HepG2 (cell line): ENCODE measurements around the gene HAUS2. TPM values are rescaled to one million over a fixed set of nuclear protein-coding genes. Genes with fewer than 3 reads are reported as not detected.
A peak's percentile ranks its signal among the peaks of the same experiment; 100 is the strongest.

Source experiments
- CHD4 ChIP-seq: fragments of 200-600 bp; sonication (generic); IDR thresholded peaks from 2 replicates; pipeline ENCODE4 v1.7.0; 2017; ENCODE audit warnings: mild to moderate bottlenecking, low read length, borderline replicate concordance
- FOXK1 ChIP-seq: sonication (generic); formaldehyde crosslinking; IDR thresholded peaks from 2 replicates; pipeline ENCODE4 v1.4.0; 2020; ENCODE audit warnings: low read depth, missing genetic modification reagents, borderline replicate concordance
- HOXA9 ChIP-seq: sonication (generic); formaldehyde crosslinking; IDR thresholded peaks from 2 replicates; pipeline ENCODE4 v1.8.1; 2022; ENCODE audit warnings: missing genetic modification reagents, mild to moderate bottlenecking, moderate library complexity, borderline replicate concordance
- KDM4B ChIP-seq: sonication (generic); formaldehyde crosslinking; IDR thresholded peaks from 2 replicates; pipeline ENCODE4 v1.4.0; 2020; ENCODE audit warnings: missing genetic modification reagents
- KLF15 ChIP-seq: sonication (generic); formaldehyde crosslinking; IDR thresholded peaks from 2 replicates; pipeline ENCODE4 v1.8.1; 2023; ENCODE audit warnings: borderline replicate concordance, mild to moderate bottlenecking, inconsistent platforms, missing genetic modification reagents, mixed read lengths
- MAF1 ChIP-seq: sonication (generic); formaldehyde crosslinking; IDR thresholded peaks from 2 replicates; pipeline ENCODE4 v1.5.0; 2020; ENCODE audit warnings: missing genetic modification reagents, borderline replicate concordance
- MAZ ChIP-seq, 2 experiments: sonication (generic) in 1 of 2; formaldehyde crosslinking in 1 of 2; IDR thresholded peaks; 2 replicates each; pipeline versions ENCODE4 v1.5.0 to v1.6.1; 2012 to 2020; ENCODE audit warnings: low read depth in 2 of 2, mild to moderate bottlenecking in 2 of 2, borderline replicate concordance in 1 of 2, improper control_type of control experiment in 1 of 2, low read length in 1 of 2, missing genetic modification reagents in 1 of 2, moderate library complexity in 1 of 2
- MTF2 ChIP-seq: sonication (generic); formaldehyde crosslinking; IDR thresholded peaks from 2 replicates; pipeline ENCODE4 v1.5.0; 2020; ENCODE audit warnings: missing genetic modification reagents, borderline replicate concordance
- NONO ChIP-seq, 2 experiments: fragments of 450-650 bp in 1 of 2; sonication (generic) in 1 of 2; formaldehyde crosslinking in 1 of 2; IDR thresholded peaks in 1 of 2; conservative IDR thresholded peaks in 1 of 2; 2 replicates each; pipeline versions ENCODE4 v1.6.1 to v1.8.0; 2017 to 2022; ENCODE audit warnings: mild to moderate bottlenecking in 1 of 2, missing genetic modification reagents in 1 of 2, moderate library complexity in 1 of 2
- SAP130 ChIP-seq: IDR thresholded peaks from 2 replicates; pipeline ENCODE4 v1.6.1; 2016; ENCODE audit warnings: low read depth
- SKI ChIP-seq: fragments of 450-650 bp; IDR thresholded peaks from one replicate; pipeline ENCODE4 v1.6.1; 2018; ENCODE audit warnings: mild to moderate bottlenecking; ENCODE audit not compliant: partially characterized antibody
- TCF7 ChIP-seq: sonication (generic); IDR thresholded peaks from 2 replicates; pipeline ENCODE4 v1.6.1; 2016; ENCODE audit warnings: antibody characterized with exemption, low read depth
- TERF1 ChIP-seq: sonication (generic); formaldehyde crosslinking; IDR thresholded peaks from 2 replicates; pipeline ENCODE4 v1.8.0; 2022; ENCODE audit warnings: mild to moderate bottlenecking, missing genetic modification reagents, moderate library complexity
- ZBTB14 ChIP-seq: sonication (generic); formaldehyde crosslinking; IDR thresholded peaks from 2 replicates; pipeline ENCODE4 v1.4.0; 2020; ENCODE audit warnings: missing genetic modification reagents
- ZBTB8A ChIP-seq: sonication (generic); formaldehyde crosslinking; IDR thresholded peaks from 2 replicates; pipeline ENCODE4 v1.4.0; 2020; ENCODE audit warnings: mild to moderate bottlenecking, low read depth, missing genetic modification reagents, borderline replicate concordance
- ZFP1 ChIP-seq: IDR thresholded peaks from 2 replicates; pipeline ENCODE4 v1.6.1; 2016
- ZNF33A ChIP-seq: sonication (generic); formaldehyde crosslinking; IDR thresholded peaks from 2 replicates; pipeline ENCODE4 v1.5.1; 2020; ENCODE audit warnings: missing genetic modification reagents, mild to moderate bottlenecking, moderate library complexity, borderline replicate concordance
- ZNF609 ChIP-seq: sonication (generic); formaldehyde crosslinking; IDR thresholded peaks from 2 replicates; pipeline ENCODE4 v1.4.0; 2020; ENCODE audit warnings: mild to moderate bottlenecking, missing genetic modification reagents, borderline replicate concordance
- ZSCAN31 ChIP-seq: sonication (generic); formaldehyde crosslinking; IDR thresholded peaks from 2 replicates; pipeline ENCODE4 v1.5.0; 2020; ENCODE audit warnings: low read depth, mild to moderate bottlenecking, missing genetic modification reagents
- polyA plus RNA-seq, 8 experiments: library from polyadenylated mRNA; depleted of rRNA in 3 of 8; stranded (reverse) in 7 of 8; unstranded in 1 of 8; fragments of >200 nt; fragmentation: Illumina TruSeq in 4 of 8; extraction: Trizol in 4 of 8; gene quantifications; 2 replicates each; pipeline versions ENCODE4 v1.2.1 to v1.2.3, GENCODE V29; 2011 to 2016; ENCODE audit warnings: low read depth in 4 of 8, missing spikeins in 1 of 8, mixed read lengths in 1 of 8; ENCODE audit not compliant: insufficient read depth in 1 of 8
- total RNA-seq, 5 experiments: library from RNA; depleted of rRNA; stranded (reverse); fragments of >200 nt; fragmentation: Illumina TruSeq; extraction: Trizol; gene quantifications; 2 replicates each; pipeline ENCODE4 v1.2.3, GENCODE V29; 2016; ENCODE audit warnings: low read depth in 1 of 5
- TF ChIP-seq, protein P1 (sequence below): sonication (generic); formaldehyde crosslinking; IDR thresholded peaks from 2 replicates; pipeline ENCODE4 v1.8.0; 2022; ENCODE audit warnings: low read depth, missing genetic modification reagents

HAUS2 gene
- total and polyA plus RNA-seq, 2 of the 13 experiments (the other 11 are each of a cell fraction or from before 2014, with no cell fraction given) = 11.6 to 32.9 TPM

DNA sequence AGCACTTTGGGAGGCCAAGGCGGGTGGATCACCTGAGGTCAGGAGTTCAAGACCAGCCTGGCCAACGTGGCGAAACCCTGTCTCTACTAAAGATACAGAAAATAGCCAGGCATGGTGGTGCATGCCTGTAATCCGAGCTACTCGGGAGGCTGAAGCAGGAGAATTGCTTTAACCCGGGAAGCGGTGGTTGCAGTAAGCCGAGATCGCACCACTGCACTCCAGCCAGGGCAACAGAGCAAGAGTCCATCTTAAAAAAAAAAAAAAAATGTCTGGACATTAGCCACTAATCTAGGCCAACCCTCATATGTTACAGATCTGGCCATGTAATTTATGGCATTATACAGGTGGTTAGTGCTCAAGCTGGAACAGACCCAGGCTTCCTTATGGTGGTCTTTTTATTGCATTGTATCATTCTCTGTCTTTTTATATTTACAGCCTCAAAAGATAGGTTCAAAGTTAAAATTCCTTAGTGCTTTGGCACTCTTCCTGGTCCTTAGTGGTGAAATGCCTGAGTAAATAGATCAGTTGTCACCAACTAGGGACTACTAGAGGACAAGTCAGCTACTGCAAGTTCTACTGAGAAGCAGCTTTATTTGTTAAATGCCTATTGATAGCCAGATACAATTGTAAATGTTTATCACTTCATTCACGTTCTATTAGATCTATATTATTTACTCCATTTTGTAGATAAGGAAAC is 42.7 kb downstream of the HAUS2 start (continued):
- no peak for TF ChIP-seq MAZ (IDR thresholded peaks at IDR 0.05; ENCODE audit: borderline replicate concordance, low read depth, low read length)
- TF ChIP-seq MAZ (CRISPR knock-in tag; IDR thresholded peaks at IDR 0.05; ENCODE audit: low read depth) = 0 out of 2 replicates have a peak, but pooled peaks have one; percentile 18
- TF ChIP-seq SAP130 (CRISPR knock-in tag) = peak; percentile 50
- TF ChIP-seq KLF15 (CRISPR knock-in tag) = no peak
- TF ChIP-seq CHD4 = peak; percentile 81
- no peak for TF ChIP-seq ZNF33A
- no peak for TF ChIP-seq TCF7
- TF ChIP-seq ZNF609 = no peak
- TF ChIP-seq MAF1 (CRISPR knock-in tag) = no peak
- TF ChIP-seq, protein P1, sequence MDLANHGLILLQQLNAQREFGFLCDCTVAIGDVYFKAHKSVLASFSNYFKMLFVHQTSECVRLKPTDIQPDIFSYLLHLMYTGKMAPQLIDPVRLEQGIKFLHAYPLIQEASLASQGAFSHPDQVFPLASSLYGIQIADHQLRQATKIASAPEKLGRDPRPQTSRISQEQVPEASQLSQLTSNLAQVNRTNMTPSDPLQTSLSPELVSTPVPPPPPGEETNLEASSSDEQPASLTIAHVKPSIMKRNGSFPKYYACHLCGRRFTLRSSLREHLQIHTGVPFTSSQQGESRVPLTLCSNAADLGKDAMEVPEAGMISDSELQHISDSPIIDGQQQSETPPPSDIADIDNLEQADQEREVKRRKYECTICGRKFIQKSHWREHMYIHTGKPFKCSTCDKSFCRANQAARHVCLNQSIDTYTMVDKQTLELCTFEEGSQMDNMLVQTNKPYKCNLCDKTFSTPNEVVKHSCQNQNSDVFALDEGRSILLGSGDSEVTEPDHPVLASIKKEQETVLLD (CRISPR knock-in tag) = no peak
- no peak for TF ChIP-seq SKI
- no peak for TF ChIP-seq HOXA9
- no peak for TF ChIP-seq ZBTB14 (CRISPR knock-in tag)
- no peak for TF ChIP-seq ZFP1 (CRISPR knock-in tag)
- TF ChIP-seq FOXK1 (CRISPR knock-in tag) = no peak
- TF ChIP-seq TERF1 (CRISPR knock-in tag) = no peak
- TF ChIP-seq ZBTB8A (CRISPR knock-in tag) = no peak
- no peak for TF ChIP-seq KDM4B (CRISPR knock-in tag)
- no peak for TF ChIP-seq NONO (IDR thresholded peaks at IDR 0.05)
- no peak for TF ChIP-seq NONO (CRISPR knock-in tag; conservative IDR thresholded peaks at IDR 0.05)
- TF ChIP-seq ZSCAN31 (CRISPR knock-in tag) = no peak
- TF ChIP-seq MTF2 (CRISPR knock-in tag) = no peak
